Natural killer cell (primary cell): Measurements from ENCODE around the gene NHSL2. TPM values are rescaled to one million over a fixed set of nuclear protein-coding genes. Genes with fewer than 3 reads are reported as not detected.

Source experiments
- ATAC-seq, 3 donors: fragments of 150-1000 bp in 2 of 3; fragments of 200-7000 bp in 1 of 3; cut with Tn5 transposase; 1 replicate in 1 of 3; 2 replicates in 2 of 3; pipeline ENCODE4 v1.10.0; 2021; ENCODE audit warnings: mild to moderate bottlenecking in 2 of 3, moderate library complexity in 2 of 3
- DNase-seq, 2 donors: peaks; one replicate each; pipeline versions ENCODE4 v3.0.0 to v3.0.0-alpha.2; 2013 to 2021; ENCODE audit warnings: mixed read lengths in 1 of 2
- H3K27ac ChIP-seq: one replicate; pipeline ENCODE4 v1.5.1; 2013; ENCODE audit warnings: mild to moderate bottlenecking, low read length
- H3K27me3 ChIP-seq: one replicate; pipeline ENCODE4 v1.6.1; 2013; ENCODE audit warnings: low read length; ENCODE audit not compliant: control insufficient read depth, insufficient read depth
- H3K36me3 ChIP-seq: one replicate; pipeline ENCODE4 v1.6.1; 2013; ENCODE audit warnings: low read length; ENCODE audit not compliant: control insufficient read depth, insufficient read depth
- H3K4me1 ChIP-seq: one replicate; pipeline ENCODE4 v1.6.1; 2013; ENCODE audit warnings: low read length; ENCODE audit not compliant: control insufficient read depth, insufficient read depth
- H3K4me3 ChIP-seq: one replicate; pipeline ENCODE4 v1.5.1; 2013; ENCODE audit warnings: low read length
- H3K9me3 ChIP-seq: one replicate; pipeline ENCODE4 v1.6.1; 2013; ENCODE audit warnings: low read length; ENCODE audit not compliant: control insufficient read depth, insufficient read depth
- H3K27ac Mint-ChIP-seq, 2 donors: one replicate each; pipeline ENCODE4 v1.8.0; 2022; ENCODE audit warnings: mild to moderate bottlenecking in 2 of 2, mixed read lengths in 2 of 2, moderate library complexity in 1 of 2
- H3K27me3 Mint-ChIP-seq, 2 donors: one replicate each; pipeline ENCODE4 v1.8.0; 2022; ENCODE audit warnings: low read depth in 2 of 2, mixed read lengths in 2 of 2
- H3K36me3 Mint-ChIP-seq: one replicate; pipeline ENCODE4 v1.8.0; 2022; ENCODE audit warnings: mixed read lengths
- H3K4me1 Mint-ChIP-seq, 2 donors: one replicate each; pipeline ENCODE4 v1.8.0; 2022; ENCODE audit warnings: mixed read lengths in 2 of 2
- H3K4me3 Mint-ChIP-seq: one replicate; pipeline ENCODE4 v1.8.0; 2022; ENCODE audit warnings: mild to moderate bottlenecking, moderate library complexity, mixed read lengths
- H3K9me3 Mint-ChIP-seq, 2 donors: one replicate each; pipeline ENCODE4 v1.8.0; 2022; ENCODE audit warnings: mixed read lengths in 2 of 2
- WGBS: methylation state at CpG from one replicate; pipeline ENCODE4 v1.1.7; 2013; ENCODE audit warnings: missing lambda C conversion rate; ENCODE audit not compliant: insufficient coverage; 5-methylcytosine and 5-hydroxymethylcytosine counted together
- intact Hi-C: fragments of 100-400 bp; cut with micrococcal nuclease; formaldehyde crosslinking; loops from one replicate; pipeline ENCODE4 v1.14.2; 2022
- total RNA-seq, 4 donors: library from RNA; stranded (reverse); fragments of 120-200 nt in 1 of 4; gene quantifications; one replicate each; pipeline versions ENCODE4 v1.2.3 to v1.2.4, GENCODE V29; 2013 to 2022
- TF ChIP-seq, protein P1 (sequence below): fragments of 200-600 bp; IDR thresholded peaks from one replicate; pipeline ENCODE4 v1.8.0; 2022; ENCODE audit warnings: antibody characterized with exemption

Gene NHSL2
- total RNA-seq, 3 donors from 2014 or later (not counting 1 experiment from before 2014, with no cell fraction given) = 15.0 to 32.5 (median 30.8) TPM

DNA sequence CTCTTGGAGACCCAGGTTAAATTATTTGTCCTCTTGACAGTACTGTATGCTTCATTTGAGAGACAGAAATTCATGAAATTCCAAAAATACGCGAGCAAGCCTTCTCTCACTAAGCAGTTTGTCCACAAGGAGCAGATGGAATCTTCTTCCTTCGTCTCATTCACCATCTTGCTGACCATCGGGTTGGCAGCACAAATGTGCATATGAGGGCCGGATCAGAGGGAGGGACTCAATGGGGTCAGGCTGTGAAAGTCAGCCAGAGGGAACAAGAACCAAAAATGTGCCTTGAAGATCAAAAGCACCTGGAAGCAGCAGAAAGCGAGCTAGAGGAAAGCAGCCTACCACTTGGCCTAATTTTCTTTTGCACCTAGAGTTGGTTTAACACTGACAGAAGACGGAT, 16.4 kb downstream of the NHSL2 start:
- no peak overlapping the region for H3K27ac Mint-ChIP-seq
- peaks cover 6 to 40% of the 10 kb centered on the region in 2 donors for H3K27me3 Mint-ChIP-seq
- no peaks in the 10 kb centered on the region for H3K36me3 ChIP-seq
- H3K27me3 ChIP-seq = no peaks in the 10 kb centered on the region
- H3K36me3 Mint-ChIP-seq = no peaks in the 10 kb centered on the region
- no peaks in the 10 kb centered on the region for H3K4me1 Mint-ChIP-seq
- H3K4me3 Mint-ChIP-seq = no peak overlapping the region
- intact Hi-C loops = no loop called here
- H3K9me3 ChIP-seq = no peaks in the 10 kb centered on the region
- WGBS = 91% methylated on average over 6 of the region's 7 CpGs
- TF ChIP-seq, protein P1, sequence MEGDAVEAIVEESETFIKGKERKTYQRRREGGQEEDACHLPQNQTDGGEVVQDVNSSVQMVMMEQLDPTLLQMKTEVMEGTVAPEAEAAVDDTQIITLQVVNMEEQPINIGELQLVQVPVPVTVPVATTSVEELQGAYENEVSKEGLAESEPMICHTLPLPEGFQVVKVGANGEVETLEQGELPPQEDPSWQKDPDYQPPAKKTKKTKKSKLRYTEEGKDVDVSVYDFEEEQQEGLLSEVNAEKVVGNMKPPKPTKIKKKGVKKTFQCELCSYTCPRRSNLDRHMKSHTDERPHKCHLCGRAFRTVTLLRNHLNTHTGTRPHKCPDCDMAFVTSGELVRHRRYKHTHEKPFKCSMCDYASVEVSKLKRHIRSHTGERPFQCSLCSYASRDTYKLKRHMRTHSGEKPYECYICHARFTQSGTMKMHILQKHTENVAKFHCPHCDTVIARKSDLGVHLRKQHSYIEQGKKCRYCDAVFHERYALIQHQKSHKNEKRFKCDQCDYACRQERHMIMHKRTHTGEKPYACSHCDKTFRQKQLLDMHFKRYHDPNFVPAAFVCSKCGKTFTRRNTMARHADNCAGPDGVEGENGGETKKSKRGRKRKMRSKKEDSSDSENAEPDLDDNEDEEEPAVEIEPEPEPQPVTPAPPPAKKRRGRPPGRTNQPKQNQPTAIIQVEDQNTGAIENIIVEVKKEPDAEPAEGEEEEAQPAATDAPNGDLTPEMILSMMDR = no peak
- no peak overlapping the region for H3K27ac ChIP-seq
- no peak overlapping the region for H3K4me3 ChIP-seq
- H3K9me3 Mint-ChIP-seq = no peaks in the 10 kb centered on the region
- ATAC-seq (no peak), DNase-seq (no peak)
- no peaks in the 10 kb centered on the region for H3K4me1 ChIP-seq

GRCh38 chrX:71928856-71929255, 18.2 kb downstream of the NHSL2 start:
- H3K27me3 Mint-ChIP-seq = peaks cover 14 to 41% of the 10 kb centered on the region in 2 donors
- no peaks in the 10 kb centered on the region for H3K36me3 Mint-ChIP-seq
- no peak for DNase-seq
- no peaks in the 10 kb centered on the region for H3K4me1 ChIP-seq
- no peak overlapping the region for H3K27ac ChIP-seq
- H3K9me3 ChIP-seq = no peaks in the 10 kb centered on the region
- no peak overlapping the region for H3K4me3 Mint-ChIP-seq
- no peaks in the 10 kb centered on the region for H3K27me3 ChIP-seq
- no peaks in the 10 kb centered on the region for H3K9me3 Mint-ChIP-seq
- no peaks in the 10 kb centered on the region for H3K4me1 Mint-ChIP-seq
- H3K27ac Mint-ChIP-seq = no peak overlapping the region
- no peaks in the 10 kb centered on the region for H3K36me3 ChIP-seq
- intact Hi-C loops = no loop called here
- TF ChIP-seq, protein P1 = no peak
- WGBS = 89% methylated on average over 1 of the region's 2 CpGs
- ATAC-seq = no peak
- H3K4me3 ChIP-seq = no peak overlapping the region

GRCh38 chrX:71930298-71930697, 19.7 kb downstream of the NHSL2 start:
- Histone ChIP-seq H3K36me3 (no peaks in the 10 kb centered on the region), H3K4me3 (no peak overlapping the region), H3K27me3 (no peaks in the 10 kb centered on the region), H3K4me1 (no peaks in the 10 kb centered on the region), H3K9me3 (no peaks in the 10 kb centered on the region), H3K27ac (no peak overlapping the region)
- no peak overlapping the region for H3K4me3 Mint-ChIP-seq
- ATAC-seq (no peak), DNase-seq (no peak)
- no peaks in the 10 kb centered on the region for H3K4me1 Mint-ChIP-seq
- H3K9me3 Mint-ChIP-seq = no peaks in the 10 kb centered on the region
- intact Hi-C loops = no loop called here
- TF ChIP-seq, protein P1 = no peak
- H3K27me3 Mint-ChIP-seq = peaks cover 16 to 42% of the 10 kb centered on the region in 2 donors
- no peak overlapping the region for H3K27ac Mint-ChIP-seq
- no peaks in the 10 kb centered on the region for H3K36me3 Mint-ChIP-seq
- no CpG with 5 or more reads among the region's 1 CpG for WGBS

GRCh38 chrX:71935476-71935875, 24.8 kb downstream of the NHSL2 start:
- no peak overlapping the region for H3K4me3 ChIP-seq
- Mint-ChIP-seq H3K4me1 (peaks cover 0 to 5% of the 10 kb centered on the region in 2 donors), H3K27ac (no peak overlapping the region), H3K27me3 (peaks cover 16 to 36% of the 10 kb centered on the region in 2 donors), H3K4me3 (no peak overlapping the region), H3K9me3 (no peaks in the 10 kb centered on the region), H3K36me3 (no peaks in the 10 kb centered on the region)
- H3K4me1 ChIP-seq = no peaks in the 10 kb centered on the region
- H3K36me3 ChIP-seq = no peaks in the 10 kb centered on the region
- intact Hi-C loops = no loop called here
- DNase-seq (no peak), ATAC-seq (no peak)
- H3K27me3 ChIP-seq = no peaks in the 10 kb centered on the region
- TF ChIP-seq, protein P1 = no peak
- no peaks in the 10 kb centered on the region for H3K9me3 ChIP-seq
- 77% methylated on average over 3 of the region's 3 CpGs for WGBS
- no peak overlapping the region for H3K27ac ChIP-seq
